H9 (cell line): ENCODE measurements around the gene FNDC3B. TPM values are rescaled to one million over a fixed set of nuclear protein-coding genes. Genes with fewer than 3 reads are reported as not detected.

Experiments
- DNase-seq: peaks from one replicate; pipeline ENCODE4 v3.0.0-alpha.2; 2017
- H2AFZ ChIP-seq: one replicate; pipeline ENCODE4 v1.6.1; 2013; ENCODE audit warnings: mild to moderate bottlenecking, low read length, control low read depth, moderate library complexity
- H2AK5ac ChIP-seq: 2 replicates; pipeline ENCODE4 v1.6.1; 2013; ENCODE audit warnings: low read length, control low read depth, mixed read lengths; ENCODE audit not compliant: insufficient read length
- H2BK120ac ChIP-seq: one replicate; pipeline ENCODE4 v1.6.1; 2013; ENCODE audit warnings: low read depth, mild to moderate bottlenecking, low read length, control low read depth, inconsistent platforms; ENCODE audit not compliant: poor library complexity, severe bottlenecking
- H2BK12ac ChIP-seq: 2 replicates; pipeline ENCODE4 v1.6.1; 2013; ENCODE audit warnings: low read length, control low read depth, mixed read lengths, low read depth; ENCODE audit not compliant: insufficient read length
- H2BK15ac ChIP-seq: 2 replicates; pipeline ENCODE4 v1.6.1; 2013; ENCODE audit warnings: low read depth, low read length, control low read depth
- H2BK20ac ChIP-seq: one replicate; pipeline ENCODE4 v1.6.1; 2013; ENCODE audit warnings: low read depth, mild to moderate bottlenecking, low read length, control low read depth, inconsistent platforms; ENCODE audit not compliant: poor library complexity, severe bottlenecking
- H2BK5ac ChIP-seq: 2 replicates; pipeline ENCODE4 v1.6.1; 2013; ENCODE audit warnings: low read length, control low read depth, mixed read lengths; ENCODE audit not compliant: insufficient read length
- H3K14ac ChIP-seq: 2 replicates; pipeline ENCODE4 v1.6.1; 2013; ENCODE audit warnings: low read length, control low read depth; ENCODE audit not compliant: insufficient read depth
- H3K18ac ChIP-seq: 2 replicates; pipeline ENCODE4 v1.6.1; 2013; ENCODE audit warnings: low read depth, mild to moderate bottlenecking, mixed read lengths, low read length, control low read depth; ENCODE audit not compliant: insufficient read length
- H3K23ac ChIP-seq: 2 replicates; pipeline ENCODE4 v1.6.1; 2013; ENCODE audit warnings: low read length, control low read depth, mixed read lengths, low read depth; ENCODE audit not compliant: insufficient read length
- H3K23me2 ChIP-seq: 2 replicates; pipeline ENCODE4 v1.6.1; 2013; ENCODE audit warnings: low read depth, mild to moderate bottlenecking, mixed read lengths, low read length, control low read depth; ENCODE audit not compliant: insufficient read length, poor library complexity, severe bottlenecking
- H3K27ac ChIP-seq: 2 replicates; pipeline ENCODE4 v1.5.1; 2013; ENCODE audit warnings: low read length, control low read depth, mixed read lengths, low read depth; ENCODE audit not compliant: insufficient read length
- H3K27me3 ChIP-seq: 2 replicates; pipeline ENCODE4 v1.6.1; 2013; ENCODE audit warnings: low read length, control low read depth, inconsistent platforms; ENCODE audit not compliant: insufficient read depth
- H3K4ac ChIP-seq: 2 replicates; pipeline ENCODE4 v1.6.1; 2013; ENCODE audit warnings: low read depth, mild to moderate bottlenecking, control low read depth, inconsistent platforms, low read length, moderate library complexity
- H3K4me1 ChIP-seq: 2 replicates; pipeline ENCODE4 v1.6.1; 2013; ENCODE audit warnings: low read length, control low read depth, inconsistent platforms; ENCODE audit not compliant: insufficient read depth
- H3K4me2 ChIP-seq: 2 replicates; pipeline ENCODE4 v1.6.1; 2013; ENCODE audit warnings: low read length, control low read depth, mixed read lengths; ENCODE audit not compliant: insufficient read length, insufficient read depth
- H3K56ac ChIP-seq: 2 replicates; pipeline ENCODE4 v1.6.1; 2013; ENCODE audit warnings: low read depth, mild to moderate bottlenecking, mixed read lengths, low read length, control low read depth; ENCODE audit not compliant: insufficient read length
- H3K79me1 ChIP-seq: 2 replicates; pipeline ENCODE4 v1.6.1; 2013; ENCODE audit warnings: low read depth, mild to moderate bottlenecking, moderate library complexity, low read length, control low read depth, inconsistent platforms; ENCODE audit not compliant: insufficient read depth, poor library complexity, severe bottlenecking
- H3K79me2 ChIP-seq: 2 replicates; pipeline ENCODE4 v1.6.1; 2013; ENCODE audit warnings: low read length, control low read depth, inconsistent platforms; ENCODE audit not compliant: insufficient read depth
- H3K9ac ChIP-seq: 2 replicates; pipeline ENCODE4 v1.6.1; 2013; ENCODE audit warnings: low read length, control low read depth, mixed read lengths; ENCODE audit not compliant: insufficient read length; ENCODE audit errors: extremely low read depth
- H3K9me3 ChIP-seq: one replicate; pipeline ENCODE4 v1.6.1; 2013; ENCODE audit warnings: low read depth, low read length, inconsistent platforms; ENCODE audit not compliant: control insufficient read depth
- H3T11ph ChIP-seq: one replicate; pipeline ENCODE4 v1.6.1; 2013; ENCODE audit warnings: mild to moderate bottlenecking, low read length, control low read depth, inconsistent platforms
- H4K20me1 ChIP-seq: one replicate; pipeline ENCODE4 v1.6.1; 2013; ENCODE audit not compliant: control insufficient read depth, insufficient read length, insufficient read depth
- H4K5ac ChIP-seq: 2 replicates; pipeline ENCODE4 v1.6.1; 2013; ENCODE audit warnings: low read depth, mild to moderate bottlenecking, mixed read lengths, low read length, control low read depth; ENCODE audit not compliant: insufficient read length
- H4K8ac ChIP-seq: replicated peaks from 2 replicates; pipeline ENCODE4 v1.6.1; 2013; ENCODE audit warnings: low read length, control low read depth, mixed read lengths, low read depth; ENCODE audit not compliant: insufficient read length
- H4K91ac ChIP-seq: 2 replicates; pipeline ENCODE4 v1.6.1; 2013; ENCODE audit warnings: low read depth, mild to moderate bottlenecking, moderate library complexity, mixed read lengths, low read length, control low read depth; ENCODE audit not compliant: insufficient read length
- H3K27ac Mint-ChIP-seq, 3 experiments: 2 replicates in 2 of 3; 3 replicates in 1 of 3; pipeline ENCODE4 v1.8.0; 2020 to 2021; ENCODE audit warnings: mixed read lengths in 3 of 3, mild to moderate bottlenecking in 1 of 3, moderate library complexity in 1 of 3
- H3K27me3 Mint-ChIP-seq: 2 replicates; pipeline ENCODE4 v1.8.0; 2021; ENCODE audit warnings: low read depth, mild to moderate bottlenecking, moderate library complexity, mixed read lengths
- H3K36me3 Mint-ChIP-seq, 3 experiments: 2 replicates in 2 of 3; 3 replicates in 1 of 3; pipeline ENCODE4 v1.8.0; 2020 to 2021; ENCODE audit warnings: low read depth in 3 of 3, mixed read lengths in 3 of 3; ENCODE audit not compliant: insufficient read depth in 1 of 3
- H3K4me1 Mint-ChIP-seq, 2 experiments: 2 replicates each; pipeline ENCODE4 v1.8.0; 2020; ENCODE audit warnings: mixed read lengths in 2 of 2
- H3K4me3 Mint-ChIP-seq, 2 experiments: 2 replicates in 1 of 2; 3 replicates in 1 of 2; pipeline ENCODE4 v1.8.0; 2020 to 2021; ENCODE audit warnings: mild to moderate bottlenecking in 2 of 2, mixed read lengths in 2 of 2, moderate library complexity in 1 of 2
- H3K9me3 Mint-ChIP-seq, 2 experiments: 2 replicates in 1 of 2; 3 replicates in 1 of 2; pipeline ENCODE4 v1.8.0; 2020; ENCODE audit warnings: mild to moderate bottlenecking in 2 of 2, mixed read lengths in 2 of 2, moderate library complexity in 1 of 2
- CTCF ChIP-seq: fragments of 200-600 bp; sonication (generic); conservative IDR thresholded peaks from 3 replicates; pipeline ENCODE4 v1.8.0; 2021; ENCODE audit warnings: antibody characterized with exemption, mild to moderate bottlenecking
- WGBS: extraction: QIAGEN DNeasy Blood & Tissue Kit; methylation state at CpG from one replicate; pipeline ENCODE4 v1.1.7; 2013; ENCODE audit warnings: missing lambda C conversion rate, low lambda C conversion rate, mixed read lengths; ENCODE audit not compliant: insufficient read length; ENCODE audit errors: extremely low coverage; 5-methylcytosine and 5-hydroxymethylcytosine counted together
- total RNA-seq: library from RNA; stranded (reverse); gene quantifications from 2 replicates; pipeline ENCODE4 v1.2.1, GENCODE V29; 2021

FNDC3B gene
- total RNA-seq, 1 experiment from 2014 or later = 43.8 TPM

- H3K9ac ChIP-seq = no peak overlapping the region
- no peaks in the 10 kb centered on the region for H4K20me1 ChIP-seq
- WGBS = no CpG with 5 or more reads among the region's 1 CpG
- no peaks in the 10 kb centered on the region for H3K23me2 ChIP-seq
- no peak overlapping the region for H3K4me2 ChIP-seq
- no peak overlapping the region for H2BK12ac ChIP-seq
- H3K27ac ChIP-seq = no peak overlapping the region
- H3K4ac ChIP-seq = no peak overlapping the region
- Mint-ChIP-seq H3K27ac (peak overlapping the region in 1 of 3 experiments; percentile 17; a peak in 1 of 7 replicates), H3K4me3 (no peak overlapping the region), H3K4me1 (peaks cover 52 to 55% of the 10 kb centered on the region in 2 experiments), H3K9me3 (no peaks in the 10 kb centered on the region), H3K27me3 (no peaks in the 10 kb centered on the region), H3K36me3 (peaks cover 5 to 25% (median 8%) of the 10 kb centered on the region in 3 experiments; a peak in 6 of 7 replicates)
- no peak overlapping the region for H3K18ac ChIP-seq
- no peak overlapping the region for H3K56ac ChIP-seq
- H3K23ac ChIP-seq = no peak overlapping the region
- H3K14ac ChIP-seq = no peak overlapping the region
- no peak for TF ChIP-seq CTCF
- no peak overlapping the region for H2BK20ac ChIP-seq
- H3K79me2 ChIP-seq = peaks cover 12% of the 10 kb centered on the region; the same call in 1 of the 2 replicates
- H2AK5ac ChIP-seq = no peak overlapping the region
- no peak overlapping the region for H4K91ac ChIP-seq
- H2BK5ac ChIP-seq = no peak overlapping the region
- no peak overlapping the region for H4K8ac ChIP-seq
- H3K9me3 ChIP-seq = no peaks in the 10 kb centered on the region
- H3K79me1 ChIP-seq = no peaks in the 10 kb centered on the region
- H3K4me1 ChIP-seq = peaks cover 13% of the 10 kb centered on the region
- DNase-seq = no peak
- no peak overlapping the region for H2BK15ac ChIP-seq
- no peaks in the 10 kb centered on the region for H3K27me3 ChIP-seq
- H3T11ph ChIP-seq = no peak overlapping the region
- H2BK120ac ChIP-seq = no peak overlapping the region
- H4K5ac ChIP-seq = no peak overlapping the region
- no peak overlapping the region for H2AFZ ChIP-seq
These were observed 90.1 kb downstream of the FNDC3B start for GRCh38 chr3:172129498-172129849.
